SK-N-MC (cell line): ENCODE data around the gene ORC4.

Experiments used
- DNase-seq: peaks from one replicate; pipeline ENCODE4 v3.0.0-alpha.2; 2011; ENCODE audit warnings: low read depth, low spot score
- H3K27ac ChIP-seq: fragments of 200-600 bp; sonication (generic); 2 replicates; pipeline ENCODE4 v1.5.1; 2016; ENCODE audit warnings: mixed run types
- H3K36me3 ChIP-seq: fragments of 200-600 bp; sonication (generic); 2 replicates; pipeline ENCODE4 v1.6.1; 2017; ENCODE audit warnings: antibody characterized with exemption, low read length, mixed read lengths; ENCODE audit not compliant: insufficient read depth
- H3K4me3 ChIP-seq: fragments of 200-600 bp; sonication (generic); 2 replicates; pipeline ENCODE4 v1.5.1; 2016
- H3K9ac ChIP-seq: fragments of 200-600 bp; sonication (generic); 2 replicates; pipeline ENCODE4 v1.8.0; 2017; ENCODE audit warnings: mixed run types, mixed read lengths; ENCODE audit not compliant: insufficient read length
- H3K9me3 ChIP-seq: fragments of 200-600 bp; sonication (generic); 2 replicates; pipeline ENCODE4 v1.6.1; 2017; ENCODE audit warnings: low read depth, mild to moderate bottlenecking, antibody characterized with exemption, low read length, moderate library complexity, mixed read lengths
- EZH2 ChIP-seq: fragments of 200-600 bp; sonication (generic); IDR thresholded peaks from one replicate; pipeline ENCODE4 v1.6.1; 2017; ENCODE audit warnings: antibody characterized with exemption
- FOXP2 ChIP-seq: optimal IDR thresholded peaks from 2 replicates; pipeline ENCODE3; 2011; ENCODE audit warnings: mild to moderate bottlenecking, moderate library complexity; ENCODE audit not compliant: insufficient read depth; ENCODE audit errors: extremely low read length, control extremely low read depth
- POLR2AphosphoS5 ChIP-seq: IDR thresholded peaks from 2 replicates; pipeline ENCODE4 v1.6.1; 2012; ENCODE audit warnings: mild to moderate bottlenecking, low read depth, low read length, borderline replicate concordance

The ORC4 gene

DNA sequence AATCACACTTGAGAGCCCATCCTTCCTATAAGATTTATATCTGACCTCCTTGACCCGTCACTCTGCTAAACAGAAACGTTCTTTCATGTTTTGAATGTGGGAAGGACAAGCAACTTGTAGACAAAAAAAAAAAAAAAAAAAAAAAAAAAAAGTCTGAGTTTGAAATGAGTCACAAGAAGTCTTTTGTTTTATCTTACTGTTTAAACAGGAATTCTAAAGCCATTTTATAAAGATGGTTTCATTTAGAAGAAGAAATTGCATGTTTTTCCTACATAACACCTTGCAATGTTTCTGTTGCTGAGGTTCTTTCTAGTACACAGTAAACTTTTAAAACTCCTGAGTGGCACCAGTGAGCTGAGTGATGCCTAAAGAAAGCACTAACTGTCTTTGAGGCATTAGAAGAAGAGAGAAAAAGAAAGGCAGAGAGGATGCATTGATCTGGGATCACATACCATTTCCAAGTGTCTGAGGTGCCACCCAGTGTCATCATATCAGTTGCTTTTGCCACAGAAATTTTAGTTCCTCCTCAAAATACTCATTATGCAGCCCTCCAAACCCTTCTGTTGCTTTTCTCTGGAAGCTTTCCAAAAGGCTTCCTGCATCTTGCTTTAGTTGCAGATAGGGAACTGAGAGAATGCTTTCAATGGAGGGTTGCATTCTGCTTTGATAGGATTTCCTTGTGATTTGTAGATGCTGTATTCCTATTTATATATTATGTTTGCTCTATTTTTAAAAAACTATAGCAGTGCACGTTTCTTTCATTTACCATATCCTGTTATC, 106.6 kb downstream of the ORC4 start:
- no peak overlapping the region for H3K27ac ChIP-seq
- no peak overlapping the region for H3K4me3 ChIP-seq
- TF ChIP-seq POLR2AphosphoS5: no peak
- H3K36me3 ChIP-seq: no peaks in the 10 kb centered on the region
- H3K9me3 ChIP-seq: no peaks in the 10 kb centered on the region
- no peak overlapping the region for H3K9ac ChIP-seq
- DNase-seq: peak; percentile 56

DNA sequence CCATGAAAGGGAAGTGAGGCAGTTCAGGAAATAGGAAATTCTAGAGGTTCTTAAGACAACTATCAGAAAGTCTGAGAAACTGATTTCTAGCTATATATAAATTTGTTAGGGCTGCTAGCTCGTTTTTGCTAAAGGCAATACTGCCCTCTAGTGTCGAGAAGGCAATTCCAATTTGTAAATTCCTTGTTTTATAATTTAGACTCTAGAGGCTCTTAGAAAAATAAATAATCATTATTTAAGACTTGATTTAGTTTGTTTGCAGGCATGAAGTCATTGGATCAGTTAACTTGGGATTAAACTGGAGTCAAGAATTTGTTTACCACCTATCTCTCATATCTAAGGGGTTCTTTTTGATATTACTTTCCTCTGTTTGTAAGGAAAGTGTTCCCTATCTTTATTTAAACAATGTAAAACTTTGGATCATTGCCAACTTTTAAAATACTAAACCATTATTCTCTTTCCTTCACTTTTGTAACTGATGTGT, 109.5 kb downstream of the ORC4 start:
- no peak overlapping the region for H3K27ac ChIP-seq
- peak; percentile 81 for DNase-seq
- no peaks in the 10 kb centered on the region for H3K9me3 ChIP-seq
- H3K9ac ChIP-seq: no peak overlapping the region
- TF ChIP-seq POLR2AphosphoS5 (no peak), EZH2 (no peak), FOXP2 (no peak)
- no peak overlapping the region for H3K4me3 ChIP-seq
- H3K36me3 ChIP-seq: no peaks in the 10 kb centered on the region

DNA sequence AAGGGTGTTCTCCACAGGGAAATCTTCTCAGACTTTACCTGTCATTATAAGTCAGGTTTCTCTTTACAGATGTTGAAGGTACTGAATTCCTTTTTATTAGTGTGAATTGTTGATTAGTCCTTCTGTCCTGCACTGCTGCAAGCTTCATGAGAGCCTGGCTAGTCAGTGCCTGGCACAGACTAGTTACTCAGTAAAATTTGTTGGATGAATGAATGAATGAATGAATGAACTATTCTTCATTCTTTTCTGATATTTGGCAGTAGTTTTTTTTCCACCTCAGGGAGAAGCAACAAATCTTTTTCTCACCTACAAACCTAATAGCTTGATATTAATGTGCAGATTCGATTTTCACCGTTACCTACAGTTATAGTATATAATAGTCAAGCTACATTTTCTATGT, 111.4 kb downstream of the ORC4 start:
- H3K9ac ChIP-seq: no peak overlapping the region
- no peaks in the 10 kb centered on the region for H3K36me3 ChIP-seq
- DNase-seq: no peak
- H3K27ac ChIP-seq: no peak overlapping the region
- H3K4me3 ChIP-seq: no peak overlapping the region
- no peaks in the 10 kb centered on the region for H3K9me3 ChIP-seq
- no peak for TF ChIP-seq FOXP2
- no peak for TF ChIP-seq EZH2
- TF ChIP-seq POLR2AphosphoS5: no peak

DNA sequence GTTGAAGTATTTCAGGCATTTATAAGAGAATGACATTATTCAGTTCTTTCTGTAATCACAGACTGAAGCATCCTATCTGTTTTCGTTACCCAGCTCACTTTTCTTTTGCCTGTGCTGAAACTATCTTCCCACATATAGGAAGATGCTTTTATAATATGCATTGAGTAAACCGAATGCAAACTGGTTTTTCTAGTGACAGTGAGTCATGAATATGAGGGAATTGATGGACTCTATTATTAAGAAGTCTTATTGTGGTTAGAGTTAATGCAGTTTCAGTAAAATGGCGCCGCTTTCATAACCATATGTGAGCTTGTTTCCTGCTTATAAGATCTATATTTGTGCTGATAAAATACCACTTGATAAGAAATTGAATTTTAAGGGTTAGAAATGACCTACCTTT, 116.5 kb downstream of the ORC4 start:
- no peak for DNase-seq
- Histone ChIP-seq H3K4me3 (no peak overlapping the region), H3K27ac (no peak overlapping the region), H3K9ac (no peak overlapping the region), H3K36me3 (no peaks in the 10 kb centered on the region), H3K9me3 (no peaks in the 10 kb centered on the region)
- TF ChIP-seq POLR2AphosphoS5 (no peak), EZH2 (no peak), FOXP2 (no peak)

DNA sequence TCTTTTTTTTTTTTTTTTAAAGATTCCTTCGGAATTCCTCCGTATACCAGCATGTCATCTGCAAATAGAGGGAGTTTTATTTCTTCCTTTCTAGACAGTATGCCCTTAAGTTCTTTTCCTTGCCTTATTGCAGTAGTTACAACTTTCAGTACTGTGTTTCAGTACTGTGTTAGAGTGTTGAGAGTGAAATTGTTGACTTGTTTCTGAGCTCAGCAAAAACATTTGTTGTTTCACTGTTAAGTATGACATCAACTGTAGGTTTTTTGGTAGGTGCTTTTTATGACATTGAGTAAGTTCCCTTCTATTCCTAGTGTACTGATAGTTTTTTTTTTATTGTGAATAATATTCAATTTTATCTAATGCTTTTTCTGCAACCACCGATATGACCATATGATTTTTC, 131.9 kb downstream of the ORC4 start:
- H3K4me3 ChIP-seq: no peak overlapping the region
- H3K9me3 ChIP-seq: no peaks in the 10 kb centered on the region
- no peak overlapping the region for H3K9ac ChIP-seq
- TF ChIP-seq POLR2AphosphoS5: no peak
- no peak for TF ChIP-seq FOXP2
- no peak for TF ChIP-seq EZH2
- no peak for DNase-seq
- no peaks in the 10 kb centered on the region for H3K36me3 ChIP-seq
- no peak overlapping the region for H3K27ac ChIP-seq

DNA sequence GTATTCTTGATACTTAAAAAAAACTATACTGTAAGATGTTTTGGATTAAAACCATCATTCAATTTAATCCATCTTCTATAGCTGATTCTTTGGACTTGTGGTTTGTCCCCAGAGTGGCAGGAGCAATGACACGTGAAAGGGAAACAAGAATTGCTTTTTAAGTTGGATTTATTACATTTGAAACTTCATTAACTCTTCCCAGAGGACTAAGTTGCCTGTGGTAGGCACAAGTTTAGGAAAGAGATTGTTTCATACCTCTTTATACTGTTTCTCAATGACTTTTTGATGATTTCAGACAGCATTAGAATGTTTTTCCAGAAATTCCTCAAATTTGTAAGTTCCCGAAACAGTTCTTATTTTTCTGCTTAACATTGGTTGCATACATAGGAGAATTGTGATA, 134.4 kb downstream of the ORC4 start:
- DNase-seq: no peak
- no peaks in the 10 kb centered on the region for H3K9me3 ChIP-seq
- no peak overlapping the region for H3K9ac ChIP-seq
- no peak overlapping the region for H3K4me3 ChIP-seq
- no peaks in the 10 kb centered on the region for H3K36me3 ChIP-seq
- TF ChIP-seq POLR2AphosphoS5 (no peak), FOXP2 (no peak), EZH2 (no peak)
- H3K27ac ChIP-seq: no peak overlapping the region

DNA sequence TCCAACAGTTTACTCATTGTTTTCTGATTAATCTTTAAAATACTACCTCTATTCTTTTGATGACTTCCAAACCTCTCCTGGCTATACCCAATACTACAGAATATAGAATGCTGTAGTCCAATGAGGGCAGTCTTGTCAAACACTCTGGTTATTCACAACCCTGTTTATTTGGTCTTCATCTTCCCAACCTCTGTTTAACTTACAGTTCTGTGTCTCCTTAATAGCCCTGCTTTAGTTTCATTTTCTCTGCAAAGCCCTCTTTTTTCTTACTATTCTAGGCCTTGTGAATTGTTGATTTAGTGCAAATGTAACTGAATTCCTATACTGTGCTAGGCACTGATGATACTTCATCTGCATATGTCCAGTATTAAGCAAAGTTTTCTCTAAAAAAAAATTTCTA, 135.7 kb downstream of the ORC4 start:
- no peak for DNase-seq
- Histone ChIP-seq H3K9me3 (no peaks in the 10 kb centered on the region), H3K27ac (no peak overlapping the region), H3K36me3 (no peaks in the 10 kb centered on the region), H3K9ac (no peak overlapping the region), H3K4me3 (no peak overlapping the region)
- TF ChIP-seq FOXP2: no peak
- no peak for TF ChIP-seq EZH2
- TF ChIP-seq POLR2AphosphoS5: no peak

DNA sequence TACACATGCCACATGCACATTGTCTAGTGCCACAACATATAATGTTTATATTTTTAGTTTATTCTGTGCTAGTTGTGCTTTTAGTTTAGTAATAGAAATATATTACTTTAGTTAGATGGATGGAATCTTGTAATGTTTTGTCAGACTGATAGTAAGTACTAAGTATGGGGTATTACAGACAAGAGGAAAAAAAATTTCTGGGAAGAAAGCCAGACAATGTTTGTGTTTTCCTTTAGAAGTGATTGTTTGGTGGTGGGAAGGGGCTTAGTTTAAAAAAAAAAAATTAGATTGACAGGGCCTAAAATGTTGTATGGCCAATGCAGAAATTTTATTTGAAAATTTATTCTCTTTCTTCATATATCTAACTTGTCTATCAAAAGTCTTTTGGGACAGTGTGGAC, 137.9 kb downstream of the ORC4 start:
- no peak overlapping the region for H3K4me3 ChIP-seq

More for the DNA sequence above, 137.9 kb downstream of the ORC4 start:
- no peak for DNase-seq
- no peaks in the 10 kb centered on the region for H3K36me3 ChIP-seq
- no peak overlapping the region for H3K27ac ChIP-seq
- H3K9me3 ChIP-seq: no peaks in the 10 kb centered on the region
- TF ChIP-seq FOXP2 (no peak), POLR2AphosphoS5 (no peak), EZH2 (no peak)
- no peak overlapping the region for H3K9ac ChIP-seq
